NOMO-1 treated with DMSO at 0.1 percent for 48 hours (cell line): ENCODE results near the gene GIT2.
A peak's percentile ranks its signal among the peaks of the same experiment; 100 is the strongest.
"Not testable (repeated sequence)": the region's sequence is repeated elsewhere in the genome, so short reads cannot be mapped to it uniquely, and the experiment has no call there.

ENCODE experiments used
- DNase-seq: peaks from one replicate; lab custom pipeline; 2025; ENCODE audit not compliant: unreplicated experiment; lab: John Stamatoyannopoulos, UW

GIT2 gene

GRCh38 chr12:110005319-110005973 lies 9.3 kb upstream of the GIT2 start:
- DNase-seq: no peak

GRCh38 chr12:110004598-110004997 lies 8.4 kb upstream of the GIT2 start:
- no peak for DNase-seq

- no peak for DNase-seq
These were observed 6.7 kb upstream of the GIT2 start for GRCh38 chr12:110002676-110003515.

GRCh38 chr12:110001596-110001995 lies 5.4 kb upstream of the GIT2 start:
- DNase-seq: no peak

- peak; percentile 30 for DNase-seq
These were observed 3.9 kb upstream of the GIT2 start for GRCh38 chr12:109999983-110000505.

- DNase-seq: no peak
These were observed 3.4 kb upstream of the GIT2 start for GRCh38 chr12:109999649-109999971.

GRCh38 chr12:109998904-109999648 lies 2.9 kb upstream of the GIT2 start, which contains the start of gene ANKRD13A:
Gene ANKRD13A (plus strand): TSS chr12:109999430. CDS start chr12:109999689, 259 bp downstream.
- DNase-seq: peak; percentile 90

- no peak for DNase-seq
These were observed 2.2 kb upstream of the GIT2 start for GRCh38 chr12:109998241-109998903.

- DNase-seq: peak; percentile 47
These were observed 1.2 kb upstream of the GIT2 start for GRCh38 chr12:109997393-109997792.

GRCh38 chr12:109996483-109996853 lies 300 bp upstream of the GIT2 start:
- DNase-seq: no peak

GRCh38 chr12:109995361-109995685 lies 845 bp downstream of the GIT2 start:
- no peak for DNase-seq

- peak; percentile 85 for DNase-seq
These were observed 1.6 kb downstream of the GIT2 start for GRCh38 chr12:109994401-109995175.

GRCh38 chr12:109993091-109993490 lies 3.1 kb downstream of the GIT2 start:
- DNase-seq: no peak

- no peak for DNase-seq
These were observed 4.6 kb downstream of the GIT2 start for GRCh38 chr12:109991586-109991985.

GRCh38 chr12:109989380-109989779 lies 6.8 kb downstream of the GIT2 start:
- DNase-seq: no peak

GRCh38 chr12:109988903-109989302 lies 7.3 kb downstream of the GIT2 start:
- no peak for DNase-seq

- no peak for DNase-seq
These were observed 7.9 kb downstream of the GIT2 start for GRCh38 chr12:109988274-109988673.

GRCh38 chr12:109987615-109988014 lies 8.6 kb downstream of the GIT2 start:
- no peak for DNase-seq

GRCh38 chr12:109986236-109986635 lies 9.9 kb downstream of the GIT2 start:
- DNase-seq: not testable (repeated sequence)

- DNase-seq: no peak
These were observed 12.6 kb downstream of the GIT2 start for GRCh38 chr12:109983432-109984142.
